Hematopoietic multipotent progenitor cell treated with erythropoietin and hydrocortisone succinate and interleukin-3 and kit ligand, for 17 days (in vitro differentiated cells): ENCODE measurements around the gene KLK6.

ENCODE experiments used
- DNase-seq: peaks from one replicate; pipeline ENCODE4 v3.0.0-alpha.2; 2015; ENCODE audit warnings: low spot score

Gene KLK6

GRCh38 chr19:50952910-50953309 is 16.5 kb downstream of the KLK6 start, which contains the start of gene KLK5:
TSS of gene KLK5 (minus strand) at chr19:50953038. CDS start at chr19:50952657, 381 bp downstream.
- no peak for DNase-seq

GRCh38 chr19:50949861-50950260 is 19.5 kb downstream of the KLK6 start:
- no peak for DNase-seq

GRCh38 chr19:50947123-50947522 is 22.3 kb downstream of the KLK6 start:
- no peak for DNase-seq

GRCh38 chr19:50944795-50945194 is 24.6 kb downstream of the KLK6 start:
- no peak for DNase-seq

GRCh38 chr19:50943074-50943828 is 26.1 kb downstream of the KLK6 start:
- no peak for DNase-seq

- DNase-seq = no peak
Observed at GRCh38 chr19:50939596-50939995, 29.8 kb downstream of the KLK6 start.

GRCh38 chr19:50933640-50934039 is 35.8 kb downstream of the KLK6 start:
- DNase-seq = peak; percentile 37

- no peak for DNase-seq
Observed at GRCh38 chr19:50932690-50933083, 36.7 kb downstream of the KLK6 start.

- DNase-seq = no peak
Observed at GRCh38 chr19:50932018-50932689, 37.2 kb downstream of the KLK6 start.

- DNase-seq = no peak
Observed at GRCh38 chr19:50931023-50931422, 38.4 kb downstream of the KLK6 start.

- DNase-seq = no peak
Observed at GRCh38 chr19:50928831-50929230, 40.6 kb downstream of the KLK6 start.

GRCh38 chr19:50926144-50926543 is 43.2 kb downstream of the KLK6 start:
- DNase-seq = no peak

GRCh38 chr19:50925734-50926133 is 43.7 kb downstream of the KLK6 start:
- no peak for DNase-seq

GRCh38 chr19:50924586-50924985 is 44.8 kb downstream of the KLK6 start:
- DNase-seq = no peak

GRCh38 chr19:50922317-50922853 is 47.0 kb downstream of the KLK6 start:
- DNase-seq = peak; percentile 80

- DNase-seq = no peak
Observed at GRCh38 chr19:50921426-50922316, 47.7 kb downstream of the KLK6 start.

GRCh38 chr19:50916069-50916468 is 53.3 kb downstream of the KLK6 start:
- no peak for DNase-seq

GRCh38 chr19:50912727-50913716 is 56.4 kb downstream of the KLK6 start:
- DNase-seq = no peak

- no peak for DNase-seq
Observed at GRCh38 chr19:50912102-50912599, 57.2 kb downstream of the KLK6 start.

GRCh38 chr19:50911206-50912101 is 57.9 kb downstream of the KLK6 start, which contains the start of gene KLK4:
TSS of gene KLK4 (minus strand) at chr19:50911395. CDS start at chr19:50910738, 657 bp downstream.
- DNase-seq = no peak
